ENCODE data around the gene WNT5A. TPM values are rescaled to one million over a fixed set of nuclear protein-coding genes. Genes with fewer than 3 reads are reported as not detected.

WNT5A gene
- polyA plus RNA-seq, 2 donors: 9.1 to 11.1 TPM

DNA sequence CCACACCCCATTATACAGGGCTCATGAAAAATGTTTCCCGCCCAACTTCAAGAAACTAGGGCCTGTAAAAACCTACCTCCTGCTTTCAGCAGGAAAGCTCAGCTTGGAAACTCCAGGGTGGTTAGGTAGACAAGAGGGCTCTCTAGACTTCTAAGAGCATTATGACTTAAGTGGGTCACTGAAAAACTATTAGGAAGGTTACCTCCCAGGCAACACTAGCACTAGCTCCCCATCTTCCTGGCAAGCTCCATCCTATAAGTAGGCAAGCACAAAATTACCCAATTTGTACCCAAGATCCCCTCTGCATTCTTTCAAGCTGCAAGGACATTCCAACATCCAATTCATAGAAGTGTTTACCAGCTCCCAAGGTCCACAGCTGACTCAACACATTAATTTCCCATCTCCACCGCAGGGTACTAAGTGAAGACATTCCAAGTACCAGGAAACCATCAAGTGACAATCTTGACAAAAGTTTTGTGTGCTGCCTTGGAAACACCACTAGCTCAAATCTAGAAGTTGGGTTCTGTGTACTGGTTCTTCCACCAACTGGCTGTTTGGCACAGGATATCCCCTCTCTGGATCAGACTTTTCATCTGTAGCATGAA is 46.9 kb downstream of the WNT5A start:
- Histone ChIP-seq H3K9me3 (ENCODE audit: control insufficient read depth in 2 of 2, insufficient read depth in 1 of 2, low read depth in 1 of 2, low read length in 1 of 2) (no peaks in the 10 kb centered on the region), H3K36me3 (ENCODE audit: control insufficient read depth in 2 of 2, insufficient read depth in 2 of 2, low read length in 1 of 2) (no peaks in the 10 kb centered on the region), H3K27ac (ENCODE audit: low read depth in 2 of 2, low read length in 1 of 2) (no peak overlapping the region), H3K4me3 (ENCODE audit: low read depth in 1 of 2, low read length in 2 of 2) (no peak overlapping the region), H3K4me1 (ENCODE audit: control insufficient read depth in 2 of 2, insufficient read depth in 2 of 2, low read length in 1 of 2) (no peaks in the 10 kb centered on the region), H3K27me3 (ENCODE audit: control insufficient read depth in 1 of 2, insufficient read depth in 2 of 2, low read length in 2 of 2) (no peaks in the 10 kb centered on the region)
- 88 to 95% methylated on average over 2 of the region's 2 CpGs for WGBS, 2 donors

DNA sequence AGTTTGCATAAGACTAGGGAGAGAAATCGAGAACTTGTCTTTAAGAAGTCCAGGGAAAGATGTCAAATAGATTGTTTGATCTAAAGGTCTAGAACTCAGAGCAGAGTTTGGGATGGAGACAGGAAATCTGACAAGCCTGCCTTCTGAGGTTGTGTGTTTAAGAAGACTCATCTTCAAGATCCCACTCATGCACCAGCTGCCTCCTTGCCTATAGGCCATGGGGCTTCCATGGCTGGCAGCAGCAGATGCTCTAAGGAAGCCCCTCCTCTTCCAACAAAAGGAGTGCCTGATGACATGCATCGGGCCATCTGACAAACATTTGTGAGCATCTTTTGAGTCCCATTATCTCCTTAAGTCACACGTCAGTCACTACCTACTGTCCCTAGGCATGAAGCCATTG is 47.4 kb downstream of the WNT5A start:
- no peaks in the 10 kb centered on the region for H3K9me3 ChIP-seq (ENCODE audit: control insufficient read depth in 2 of 2, insufficient read depth in 1 of 2, low read depth in 1 of 2, low read length in 1 of 2)
- WGBS, 2 donors: 92 to 97% methylated on average over 3 of the region's 3 CpGs
- H3K4me1 ChIP-seq (ENCODE audit: control insufficient read depth in 2 of 2, insufficient read depth in 2 of 2, low read length in 1 of 2): no peaks in the 10 kb centered on the region
- no peaks in the 10 kb centered on the region for H3K27me3 ChIP-seq (ENCODE audit: control insufficient read depth in 1 of 2, insufficient read depth in 2 of 2, low read length in 2 of 2)
- no peak overlapping the region for H3K27ac ChIP-seq (ENCODE audit: low read depth in 2 of 2, low read length in 1 of 2)
- H3K4me3 ChIP-seq (ENCODE audit: low read depth in 1 of 2, low read length in 2 of 2): no peak overlapping the region
- H3K36me3 ChIP-seq (ENCODE audit: control insufficient read depth in 2 of 2, insufficient read depth in 2 of 2, low read length in 1 of 2): no peaks in the 10 kb centered on the region

DNA sequence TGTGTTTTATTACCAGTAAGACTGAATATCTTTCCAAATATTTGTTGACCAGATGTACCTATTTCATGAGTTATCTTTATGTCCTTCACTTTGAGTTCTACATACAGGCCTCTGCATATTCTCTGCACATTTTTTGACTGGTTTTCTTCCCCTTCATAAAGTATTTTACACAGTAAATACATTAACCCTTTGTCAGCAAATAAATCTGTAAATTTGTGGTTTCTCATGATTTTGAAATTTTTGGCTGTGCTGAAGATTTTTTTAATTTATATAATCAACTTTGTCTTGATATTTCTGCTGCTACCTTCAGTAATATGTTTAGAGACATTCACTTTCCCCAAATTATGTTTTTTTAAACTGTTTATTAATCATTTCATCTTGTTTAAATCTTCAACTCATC is 50.5 kb downstream of the WNT5A start:
- no peaks in the 10 kb centered on the region for H3K36me3 ChIP-seq (ENCODE audit: control insufficient read depth in 2 of 2, insufficient read depth in 2 of 2, low read length in 1 of 2)
- H3K4me1 ChIP-seq (ENCODE audit: control insufficient read depth in 2 of 2, insufficient read depth in 2 of 2, low read length in 1 of 2): no peaks in the 10 kb centered on the region
- no peak overlapping the region for H3K27ac ChIP-seq (ENCODE audit: low read depth in 2 of 2, low read length in 1 of 2)
- H3K9me3 ChIP-seq (ENCODE audit: control insufficient read depth in 2 of 2, insufficient read depth in 1 of 2, low read depth in 1 of 2, low read length in 1 of 2): no peaks in the 10 kb centered on the region
- H3K4me3 ChIP-seq (ENCODE audit: low read depth in 1 of 2, low read length in 2 of 2): no peak overlapping the region
- H3K27me3 ChIP-seq (ENCODE audit: control insufficient read depth in 1 of 2, insufficient read depth in 2 of 2, low read length in 2 of 2): no peaks in the 10 kb centered on the region

DNA sequence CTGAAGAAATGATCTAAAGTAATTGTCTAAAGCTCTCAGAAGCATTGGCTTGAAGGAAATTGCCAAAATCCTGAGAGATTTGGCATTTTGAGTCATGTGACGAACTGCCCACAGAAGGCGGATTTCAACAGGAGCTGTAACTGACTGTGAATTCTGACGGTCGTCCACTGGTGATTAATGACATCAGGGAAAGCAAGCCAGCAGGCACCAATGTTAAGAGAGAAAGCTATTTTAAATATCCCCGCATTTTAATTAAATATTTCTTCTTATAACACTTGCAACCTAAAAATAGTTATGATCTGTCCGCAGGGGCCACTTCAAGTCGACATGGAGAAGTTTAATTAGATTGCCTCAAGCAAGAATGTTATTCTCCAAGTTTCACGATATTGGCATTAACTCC is 51.6 kb downstream of the WNT5A start:
- H3K27ac ChIP-seq (ENCODE audit: low read depth in 2 of 2, low read length in 1 of 2): no peak overlapping the region
- no peaks in the 10 kb centered on the region for H3K9me3 ChIP-seq (ENCODE audit: control insufficient read depth in 2 of 2, insufficient read depth in 1 of 2, low read depth in 1 of 2, low read length in 1 of 2)
- 35 to 62% methylated on average over 8 of the region's 8 CpGs for WGBS, 2 donors
- H3K36me3 ChIP-seq (ENCODE audit: control insufficient read depth in 2 of 2, insufficient read depth in 2 of 2, low read length in 1 of 2): no peaks in the 10 kb centered on the region
- no peak overlapping the region for H3K4me3 ChIP-seq (ENCODE audit: low read depth in 1 of 2, low read length in 2 of 2)
- H3K27me3 ChIP-seq (ENCODE audit: control insufficient read depth in 1 of 2, insufficient read depth in 2 of 2, low read length in 2 of 2): no peaks in the 10 kb centered on the region
- no peaks in the 10 kb centered on the region for H3K4me1 ChIP-seq (ENCODE audit: control insufficient read depth in 2 of 2, insufficient read depth in 2 of 2, low read length in 1 of 2)

DNA sequence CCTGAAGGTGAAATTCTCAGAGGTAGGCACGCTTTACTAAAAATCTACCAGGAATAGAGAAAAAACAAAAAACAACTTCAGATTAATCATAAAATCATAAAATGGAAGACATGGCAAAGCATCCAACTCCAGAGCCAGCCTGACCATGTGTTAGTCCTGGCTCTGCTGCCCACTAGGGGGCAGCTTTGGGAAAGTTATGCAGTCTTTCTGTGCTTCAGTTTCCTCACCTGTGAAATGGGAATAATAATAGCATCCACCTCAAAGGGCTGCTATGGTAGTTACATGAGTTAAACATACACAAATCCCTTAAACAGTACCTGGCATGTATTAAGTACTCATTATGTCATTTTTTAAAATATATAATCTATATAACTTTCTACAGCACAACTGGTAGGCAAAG is 52.3 kb downstream of the WNT5A start:
- whole genome bisulfite sequencing, 2 donors: 55 to 98% methylated on average over 1 of the region's 1 CpG

DNA sequence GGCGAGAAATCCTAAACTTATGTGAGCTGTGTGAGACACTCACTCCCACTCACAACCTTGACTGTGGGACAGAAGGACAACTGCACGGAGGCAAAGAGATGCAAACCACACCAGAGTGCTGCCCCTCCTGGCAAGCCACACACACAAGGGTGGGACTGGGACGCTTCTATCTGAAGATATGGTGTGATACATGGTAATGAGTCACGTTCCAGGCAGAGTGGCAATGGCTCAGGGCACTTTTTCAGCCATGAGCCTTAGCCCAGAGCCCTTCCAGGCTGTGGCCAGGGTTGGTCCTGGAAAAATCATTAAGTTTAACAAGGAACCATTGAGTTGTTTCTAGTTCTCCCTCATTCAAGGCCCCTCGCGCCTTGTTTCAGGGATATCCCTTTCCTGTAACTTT is 56.1 kb downstream of the WNT5A start:
- no peak overlapping the region for H3K4me3 ChIP-seq (ENCODE audit: low read depth in 1 of 2, low read length in 2 of 2)
- no peaks in the 10 kb centered on the region for H3K27me3 ChIP-seq (ENCODE audit: control insufficient read depth in 1 of 2, insufficient read depth in 2 of 2, low read length in 2 of 2)
- no peak overlapping the region for H3K27ac ChIP-seq (ENCODE audit: low read depth in 2 of 2, low read length in 1 of 2)
- 91 to 94% methylated on average over 6 of the region's 6 CpGs for WGBS, 2 donors
- H3K36me3 ChIP-seq (ENCODE audit: control insufficient read depth in 2 of 2, insufficient read depth in 2 of 2, low read length in 1 of 2): no peaks in the 10 kb centered on the region
- no peaks in the 10 kb centered on the region for H3K4me1 ChIP-seq (ENCODE audit: control insufficient read depth in 2 of 2, insufficient read depth in 2 of 2, low read length in 1 of 2)
- H3K9me3 ChIP-seq (ENCODE audit: control insufficient read depth in 2 of 2, insufficient read depth in 1 of 2, low read depth in 1 of 2, low read length in 1 of 2): no peaks in the 10 kb centered on the region

More for the DNA sequence above, 52.3 kb downstream of the WNT5A start:
- no peaks in the 10 kb centered on the region for H3K36me3 ChIP-seq (ENCODE audit: control insufficient read depth in 2 of 2, insufficient read depth in 2 of 2, low read length in 1 of 2)
- H3K4me1 ChIP-seq (ENCODE audit: control insufficient read depth in 2 of 2, insufficient read depth in 2 of 2, low read length in 1 of 2): no peaks in the 10 kb centered on the region
- no peaks in the 10 kb centered on the region for H3K27me3 ChIP-seq (ENCODE audit: control insufficient read depth in 1 of 2, insufficient read depth in 2 of 2, low read length in 2 of 2)
- H3K4me3 ChIP-seq (ENCODE audit: low read depth in 1 of 2, low read length in 2 of 2): no peak overlapping the region
- no peak overlapping the region for H3K27ac ChIP-seq (ENCODE audit: low read depth in 2 of 2, low read length in 1 of 2)
- H3K9me3 ChIP-seq (ENCODE audit: control insufficient read depth in 2 of 2, insufficient read depth in 1 of 2, low read depth in 1 of 2, low read length in 1 of 2): no peaks in the 10 kb centered on the region

DNA sequence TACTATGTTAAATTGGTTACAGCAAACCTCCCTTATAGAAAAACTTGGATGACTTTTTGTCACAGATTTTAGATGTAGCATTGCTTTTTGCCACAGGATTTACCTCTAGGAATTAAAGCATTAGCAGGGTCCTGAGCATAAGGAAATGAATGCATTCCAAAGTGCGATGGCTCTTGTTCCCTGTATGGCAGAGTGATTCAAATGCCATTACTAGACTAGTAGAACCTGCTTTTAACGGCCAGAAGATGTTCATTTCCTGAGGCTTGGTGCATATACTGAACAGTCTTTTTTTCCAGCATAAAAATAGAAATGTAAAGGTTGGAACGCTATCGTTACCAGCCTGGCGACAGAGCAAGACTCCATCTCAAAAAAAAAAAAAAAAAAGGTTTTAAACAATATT is 59.4 kb downstream of the WNT5A start:
- Histone ChIP-seq H3K27ac (ENCODE audit: low read depth in 2 of 2, low read length in 1 of 2) (no peak overlapping the region), H3K36me3 (ENCODE audit: control insufficient read depth in 2 of 2, insufficient read depth in 2 of 2, low read length in 1 of 2) (no peaks in the 10 kb centered on the region), H3K9me3 (ENCODE audit: control insufficient read depth in 2 of 2, insufficient read depth in 1 of 2, low read depth in 1 of 2, low read length in 1 of 2) (peaks cover 0 to 2% of the 10 kb centered on the region in 2 donors), H3K27me3 (ENCODE audit: control insufficient read depth in 1 of 2, insufficient read depth in 2 of 2, low read length in 2 of 2) (no peaks in the 10 kb centered on the region), H3K4me3 (ENCODE audit: low read depth in 1 of 2, low read length in 2 of 2) (no peak overlapping the region), H3K4me1 (ENCODE audit: control insufficient read depth in 2 of 2, insufficient read depth in 2 of 2, low read length in 1 of 2) (no peaks in the 10 kb centered on the region)
- WGBS, 2 donors: 35 to 47% methylated on average over 5 of the region's 5 CpGs

DNA sequence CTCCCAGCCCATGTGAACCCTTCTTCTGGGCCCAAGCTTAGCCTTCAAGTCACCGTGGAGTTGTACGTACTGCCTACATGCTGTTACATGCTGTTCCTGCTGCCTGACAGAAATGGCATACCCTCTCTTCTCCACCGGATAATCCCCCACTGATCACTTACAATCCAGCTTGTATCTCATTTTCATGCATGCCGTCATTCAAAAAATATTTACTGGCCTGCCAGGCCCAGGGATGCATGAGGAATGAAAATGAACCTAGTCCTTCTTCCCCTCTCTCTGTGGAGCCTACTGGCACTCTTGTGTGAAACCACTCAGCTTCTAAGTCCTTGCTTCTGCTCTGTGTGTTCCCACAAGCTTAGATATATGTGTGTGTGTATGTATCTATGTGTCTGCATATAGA is 60.6 kb downstream of the WNT5A start:
- no peak overlapping the region for H3K4me3 ChIP-seq (ENCODE audit: low read depth in 1 of 2, low read length in 2 of 2)
- peaks cover 0 to 2% of the 10 kb centered on the region in 2 donors for H3K9me3 ChIP-seq (ENCODE audit: control insufficient read depth in 2 of 2, insufficient read depth in 1 of 2, low read depth in 1 of 2, low read length in 1 of 2)
- no peaks in the 10 kb centered on the region for H3K36me3 ChIP-seq (ENCODE audit: control insufficient read depth in 2 of 2, insufficient read depth in 2 of 2, low read length in 1 of 2)
- H3K27me3 ChIP-seq (ENCODE audit: control insufficient read depth in 1 of 2, insufficient read depth in 2 of 2, low read length in 2 of 2): no peaks in the 10 kb centered on the region
- 71 to 76% methylated on average over 4 of the region's 4 CpGs for WGBS, 2 donors
- no peaks in the 10 kb centered on the region for H3K4me1 ChIP-seq (ENCODE audit: control insufficient read depth in 2 of 2, insufficient read depth in 2 of 2, low read length in 1 of 2)
- H3K27ac ChIP-seq (ENCODE audit: low read depth in 2 of 2, low read length in 1 of 2): no peak overlapping the region

DNA sequence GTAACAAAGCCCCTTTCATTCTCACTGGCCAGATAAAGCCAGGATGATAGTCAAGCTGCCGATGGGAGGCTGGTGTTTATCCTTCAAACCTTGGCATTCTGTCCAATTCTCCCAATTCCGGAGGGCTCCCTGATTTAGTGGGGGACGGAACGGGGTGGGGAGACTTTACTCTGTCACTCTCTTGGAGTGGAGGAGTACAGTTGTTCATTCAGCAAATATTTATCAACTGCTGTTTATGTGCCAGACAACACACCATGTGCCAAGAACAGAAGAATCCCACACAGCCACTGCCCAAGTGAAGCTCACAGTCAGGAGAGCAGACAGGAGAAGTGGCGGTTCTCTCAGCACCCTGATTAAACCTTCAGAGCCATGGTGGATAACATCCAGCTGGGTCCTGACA is 63.3 kb downstream of the WNT5A start:
- H3K27me3 ChIP-seq (ENCODE audit: control insufficient read depth in 1 of 2, insufficient read depth in 2 of 2, low read length in 2 of 2): no peaks in the 10 kb centered on the region
- H3K36me3 ChIP-seq (ENCODE audit: control insufficient read depth in 2 of 2, insufficient read depth in 2 of 2, low read length in 1 of 2): no peaks in the 10 kb centered on the region
- peaks cover 0 to 4% of the 10 kb centered on the region in 2 donors for H3K9me3 ChIP-seq (ENCODE audit: control insufficient read depth in 2 of 2, insufficient read depth in 1 of 2, low read depth in 1 of 2, low read length in 1 of 2)
- H3K27ac ChIP-seq (ENCODE audit: low read depth in 2 of 2, low read length in 1 of 2): no peak overlapping the region
- no peak overlapping the region for H3K4me3 ChIP-seq (ENCODE audit: low read depth in 1 of 2, low read length in 2 of 2)
- WGBS, 2 donors: 69 to 70% methylated on average over 5 of the region's 5 CpGs
- no peaks in the 10 kb centered on the region for H3K4me1 ChIP-seq (ENCODE audit: control insufficient read depth in 2 of 2, insufficient read depth in 2 of 2, low read length in 1 of 2)

DNA sequence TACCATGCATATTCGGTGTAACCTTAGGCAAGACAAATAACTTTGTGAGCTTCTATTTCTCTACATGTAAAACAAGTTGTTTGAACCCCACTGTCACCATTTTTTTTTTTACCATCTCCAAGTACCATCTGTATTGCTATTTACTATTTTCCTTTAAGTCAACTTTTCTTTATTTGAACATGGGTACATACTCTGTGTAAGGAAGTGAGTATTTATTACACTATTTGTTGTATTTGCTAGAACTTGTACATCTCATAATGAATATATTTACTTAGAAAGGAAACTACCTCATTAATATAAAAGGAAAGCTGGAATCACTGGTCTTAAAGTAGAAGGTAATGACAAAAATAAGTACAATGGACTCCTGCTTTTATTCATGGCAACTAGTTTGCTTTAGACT is 69.9 kb downstream of the WNT5A start:
- 89 to 92% methylated on average over 1 of the region's 1 CpG for WGBS, 2 donors
- Histone ChIP-seq H3K27ac (ENCODE audit: low read depth in 2 of 2, low read length in 1 of 2) (no peak overlapping the region), H3K36me3 (ENCODE audit: control insufficient read depth in 2 of 2, insufficient read depth in 2 of 2, low read length in 1 of 2) (no peaks in the 10 kb centered on the region), H3K9me3 (ENCODE audit: control insufficient read depth in 2 of 2, insufficient read depth in 1 of 2, low read depth in 1 of 2, low read length in 1 of 2) (peaks cover 0 to 2% of the 10 kb centered on the region in 2 donors), H3K27me3 (ENCODE audit: control insufficient read depth in 1 of 2, insufficient read depth in 2 of 2, low read length in 2 of 2) (no peaks in the 10 kb centered on the region), H3K4me1 (ENCODE audit: control insufficient read depth in 2 of 2, insufficient read depth in 2 of 2, low read length in 1 of 2) (peaks cover 0 to 3% of the 10 kb centered on the region in 2 donors), H3K4me3 (ENCODE audit: low read depth in 1 of 2, low read length in 2 of 2) (no peak overlapping the region)
